Lower leg skin (tissue), 4 donors: Measurements from ENCODE around the gene DPP10. TPM values are rescaled to one million over a fixed set of nuclear protein-coding genes. Genes with fewer than 3 reads are reported as not detected.
"Not testable (repeated sequence)": the region's sequence is repeated elsewhere in the genome, so short reads cannot be mapped to it uniquely, and the experiment has no call there.

Experiments used
- DNase-seq, 2 donors: peaks; one replicate each; pipeline ENCODE4 v3.0.0-alpha.2; 2019; ENCODE audit warnings: low spot score in 2 of 2
- H3K4me3 ChIP-seq: fragments of 200-600 bp; sonication (generic); 2 replicates; pipeline ENCODE4 v1.5.1; 2017; ENCODE audit warnings: mild to moderate bottlenecking, low read depth; ENCODE audit not compliant: poor library complexity, severe bottlenecking
- CTCF ChIP-seq, 3 donors: fragments of 450-650 bp; IDR thresholded peaks; one replicate each; pipeline ENCODE4 v1.5.1; 2016; ENCODE audit warnings: antibody characterized with exemption in 3 of 3, mild to moderate bottlenecking in 3 of 3, moderate library complexity in 2 of 3
- POLR2A ChIP-seq, 2 donors: fragments of 450-650 bp; IDR thresholded peaks; one replicate each; pipeline ENCODE4 v1.6.1; 2016 to 2017; ENCODE audit warnings: antibody characterized with exemption in 2 of 2, mild to moderate bottlenecking in 1 of 2, moderate library complexity in 1 of 2
- WGBS, 2 donors: methylation state at CpG; one replicate each; pipeline ENCODE4 v1.1.5; 2018; 5-methylcytosine and 5-hydroxymethylcytosine counted together
- intact Hi-C: fragments of 100-400 bp; cut with DNase I; formaldehyde crosslinking; loops from one replicate; pipeline ENCODE4 v1.15.0; 2023; ENCODE audit warnings: low total_unique reads
- total RNA-seq, 4 donors: library from RNA; depleted of rRNA; stranded (reverse); fragments of >200 nt; gene quantifications; one replicate each; pipeline ENCODE4 v1.1.0, GENCODE V29; 2016

DPP10 gene
- total RNA-seq, 4 donors from 2014 or later = 1.1 TPM; not detected in 3

- H3K4me3 ChIP-seq = no peak overlapping the region
- no peak for TF ChIP-seq CTCF (IDR thresholded peaks at IDR 0.05)
- TF ChIP-seq POLR2A (IDR thresholded peaks at IDR 0.05) = no peak
- no peak for DNase-seq
- 85 to 88% methylated on average over 3 of the region's 3 CpGs for WGBS, 2 donors
- intact Hi-C loops = no loop called here
Observed at GRCh38 chr2:114940785-114941458, 498.5 kb downstream of the DPP10 start.

- no peak for DNase-seq
- intact Hi-C loops = no loop called here
- WGBS, 2 donors = 81 to 84% methylated on average over 2 of the region's 2 CpGs
- no peak for TF ChIP-seq POLR2A (IDR thresholded peaks at IDR 0.05)
- no peak for TF ChIP-seq CTCF (IDR thresholded peaks at IDR 0.05)
- H3K4me3 ChIP-seq = no peak overlapping the region
Observed at GRCh38 chr2:114949228-114949804, 506.9 kb downstream of the DPP10 start.

GRCh38 chr2:114960389-114960788 lies 517.9 kb downstream of the DPP10 start:
- TF ChIP-seq POLR2A (IDR thresholded peaks at IDR 0.05) (no peak), CTCF (IDR thresholded peaks at IDR 0.05) (no peak)
- 82 to 86% methylated on average over 5 of the region's 5 CpGs for WGBS, 2 donors
- intact Hi-C loops = no loop called here
- no peak overlapping the region for H3K4me3 ChIP-seq
- DNase-seq = no peak

GRCh38 chr2:114962532-114962931 lies 520.1 kb downstream of the DPP10 start:
- no peak for DNase-seq
- no peak overlapping the region for H3K4me3 ChIP-seq
- WGBS, 2 donors = 69 to 73% methylated on average over 3 of the region's 3 CpGs
- TF ChIP-seq POLR2A (IDR thresholded peaks at IDR 0.05) (no peak), CTCF (IDR thresholded peaks at IDR 0.05) (no peak)
- intact Hi-C loops = no loop called here

GRCh38 chr2:114968748-114969400 lies 526.4 kb downstream of the DPP10 start:
- no peak for TF ChIP-seq CTCF (IDR thresholded peaks at IDR 0.05)
- no peak for TF ChIP-seq POLR2A (IDR thresholded peaks at IDR 0.05)
- 58 to 61% methylated on average over 2 of the region's 2 CpGs for WGBS, 2 donors
- no peak for DNase-seq
- no peak overlapping the region for H3K4me3 ChIP-seq
- intact Hi-C loops = no loop called here

- intact Hi-C loops, DNase-seq, H3K4me3 ChIP-seq: not testable (repeated sequence)
- 89 to 90% methylated on average over 19 of the region's 19 CpGs for WGBS, 2 donors
Observed at GRCh38 chr2:115004321-115004720, 561.9 kb downstream of the DPP10 start.
